Measurements from ENCODE around the gene FBXL17. TPM values are rescaled to one million over a fixed set of nuclear protein-coding genes. Genes with fewer than 3 reads are reported as not detected.
A peak's percentile ranks its signal among the peaks of the same experiment; 100 is the strongest.

FBXL17 gene
- total RNA-seq, 1 donor from 2014 or later: 49.4 TPM

DNA sequence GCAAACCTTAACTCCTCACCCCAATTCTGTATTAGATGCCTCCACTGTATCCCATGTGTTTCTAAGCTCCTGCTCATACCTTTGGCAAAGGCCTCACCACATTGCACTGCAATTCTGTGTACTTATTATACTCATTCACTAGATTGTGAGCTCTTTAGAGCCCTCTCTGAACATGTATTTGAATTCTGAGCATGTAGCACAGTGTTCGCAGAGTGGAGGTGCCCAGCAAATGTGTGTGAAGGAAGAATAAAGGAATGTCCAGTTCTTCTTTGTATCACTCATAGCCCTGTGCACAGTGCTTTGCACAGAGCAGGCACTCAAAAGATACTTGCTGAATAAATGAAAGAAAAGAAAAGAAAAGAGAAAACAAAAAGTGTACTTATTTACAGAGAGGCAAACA is 410.1 kb downstream of the FBXL17 start:
- Histone ChIP-seq H3K27ac (replicated peaks) (no peak overlapping the region), H3K36me3 (no peaks in the 10 kb centered on the region), H3K4me3 (no peak overlapping the region), H3K4me1 (peaks cover 8% of the 10 kb centered on the region), H3K27me3 (ENCODE audit: low read depth) (no peaks in the 10 kb centered on the region), H3K9me3 (replicated peaks) (no peaks in the 10 kb centered on the region)
- intact Hi-C loops (cut with micrococcal nuclease): no loop called here
- TF ChIP-seq CTCF (IDR thresholded peaks at IDR 0.05; ENCODE audit: borderline replicate concordance): no peak
- DNase-seq: no peak

DNA sequence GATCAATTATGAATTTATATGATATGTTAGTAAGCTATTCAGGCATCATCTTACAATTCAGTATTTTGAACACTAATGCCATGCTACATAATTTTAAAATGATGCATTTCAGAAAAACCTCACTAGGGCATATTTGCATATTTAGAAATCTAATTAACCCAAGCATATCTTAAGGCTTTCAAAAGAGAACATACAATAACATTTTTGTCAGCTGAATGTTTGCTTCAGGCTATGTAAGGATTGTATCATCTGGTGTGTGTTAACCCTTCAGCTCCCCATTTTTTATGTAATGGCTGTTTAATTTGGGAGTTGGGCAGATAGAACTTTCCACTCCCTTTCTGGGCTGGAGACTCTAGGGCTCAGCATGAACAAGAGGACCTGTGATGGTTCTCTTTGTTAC is 412.1 kb downstream of the FBXL17 start:
- no peak for DNase-seq
- no peak for TF ChIP-seq CTCF (IDR thresholded peaks at IDR 0.05; ENCODE audit: borderline replicate concordance)
- intact Hi-C loops (cut with micrococcal nuclease): no loop called here

DNA sequence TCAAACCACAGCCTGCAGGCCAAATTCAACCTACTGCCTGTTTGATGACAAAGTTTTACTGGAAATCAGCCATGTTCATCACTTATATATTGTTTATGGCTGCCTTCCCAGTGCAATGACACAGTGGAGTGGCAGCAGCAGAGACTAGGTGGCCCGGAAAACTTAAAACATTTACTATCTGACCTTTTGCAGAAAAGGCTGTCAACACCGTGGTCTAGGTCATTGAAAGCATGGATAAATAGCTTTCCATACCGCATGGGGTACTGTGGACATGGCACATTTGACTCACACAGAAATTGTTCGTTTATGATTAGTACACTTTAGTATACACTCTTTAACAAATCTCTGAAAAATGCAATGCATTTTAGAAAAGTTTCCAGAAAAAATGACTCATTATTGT is 412.9 kb downstream of the FBXL17 start:
- DNase-seq: no peak
- intact Hi-C loops (cut with micrococcal nuclease): no loop called here
- H3K27me3 ChIP-seq (ENCODE audit: low read depth): no peaks in the 10 kb centered on the region
- peak overlapping the region; percentile 45 for H3K27ac ChIP-seq (replicated peaks)
- no peaks in the 10 kb centered on the region for H3K36me3 ChIP-seq
- no peak overlapping the region for H3K4me3 ChIP-seq
- H3K9me3 ChIP-seq (replicated peaks): no peaks in the 10 kb centered on the region
- H3K4me1 ChIP-seq: peaks cover 8% of the 10 kb centered on the region
- no peak for TF ChIP-seq CTCF (IDR thresholded peaks at IDR 0.05; ENCODE audit: borderline replicate concordance)

More for the DNA sequence above, 412.1 kb downstream of the FBXL17 start:
- no peak overlapping the region for H3K27ac ChIP-seq (replicated peaks)
- no peaks in the 10 kb centered on the region for H3K27me3 ChIP-seq (ENCODE audit: low read depth)
- no peaks in the 10 kb centered on the region for H3K36me3 ChIP-seq
- no peak overlapping the region for H3K4me3 ChIP-seq
- H3K4me1 ChIP-seq: peaks cover 8% of the 10 kb centered on the region
- H3K9me3 ChIP-seq (replicated peaks): no peaks in the 10 kb centered on the region

GRCh38 chr5:107968406-107968843 is 413.5 kb downstream of the FBXL17 start:
- TF ChIP-seq CTCF (IDR thresholded peaks at IDR 0.05; ENCODE audit: borderline replicate concordance): no peak
- DNase-seq: no peak
- no peak overlapping the region for H3K4me3 ChIP-seq
- H3K27me3 ChIP-seq (ENCODE audit: low read depth): no peaks in the 10 kb centered on the region
- H3K9me3 ChIP-seq (replicated peaks): no peaks in the 10 kb centered on the region
- peaks cover 8% of the 10 kb centered on the region for H3K4me1 ChIP-seq
- peak overlapping the region; percentile 45 for H3K27ac ChIP-seq (replicated peaks)
- no peaks in the 10 kb centered on the region for H3K36me3 ChIP-seq
- intact Hi-C loops (cut with micrococcal nuclease): no loop called here

- intact Hi-C loops (cut with micrococcal nuclease): no loop called here
- Histone ChIP-seq H3K4me1 (peaks cover 8% of the 10 kb centered on the region), H3K9me3 (replicated peaks) (no peaks in the 10 kb centered on the region)
These were observed 415.7 kb downstream of the FBXL17 start for GRCh38 chr5:107966201-107966600.

More at GRCh38 chr5:107966201-107966600, 415.7 kb downstream of the FBXL17 start:
- H3K4me3 ChIP-seq: no peak overlapping the region
- H3K36me3 ChIP-seq: no peaks in the 10 kb centered on the region
- no peaks in the 10 kb centered on the region for H3K27me3 ChIP-seq (ENCODE audit: low read depth)
- DNase-seq: no peak
- no peak for TF ChIP-seq CTCF (IDR thresholded peaks at IDR 0.05; ENCODE audit: borderline replicate concordance)
- no peak overlapping the region for H3K27ac ChIP-seq (replicated peaks)

Data from left ventricle myocardium inferior (tissue), 1 donor.